Transverse colon (tissue), 4 donors: Measurements from ENCODE around the gene CHRDL1. TPM values are rescaled to one million over a fixed set of nuclear protein-coding genes. Genes with fewer than 3 reads are reported as not detected.

ENCODE experiments used
- DNase-seq: peaks from one replicate; pipeline ENCODE4 v3.0.0-alpha.2; 2019
- H3K27ac ChIP-seq, 4 donors: fragments of 200-600 bp; sonication (generic); 2 replicates each; pipeline ENCODE4 v1.5.1; 2016 to 2018; ENCODE audit warnings: inconsistent platforms in 4 of 4
- H3K27me3 ChIP-seq: fragments of 200-600 bp; sonication (generic); 2 replicates; pipeline ENCODE4 v1.5.1; 2017; ENCODE audit warnings: inconsistent platforms
- H3K36me3 ChIP-seq, 4 donors: fragments of 200-600 bp; sonication (generic); 2 replicates each; pipeline ENCODE4 v1.5.1; 2017 to 2019; ENCODE audit warnings: inconsistent platforms in 4 of 4
- H3K4me1 ChIP-seq, 4 donors: fragments of 200-600 bp; sonication (generic); 2 replicates each; pipeline ENCODE4 v1.5.1; 2017 to 2020; ENCODE audit warnings: inconsistent platforms in 4 of 4
- H3K4me3 ChIP-seq, 4 donors: fragments of 200-600 bp; sonication (generic); 1 replicate in 1 of 4; 2 replicates in 3 of 4; pipeline versions ENCODE4 v1.5.1 to v1.6.1; 2017 to 2019; ENCODE audit warnings: inconsistent platforms in 4 of 4
- H3K9me3 ChIP-seq, 2 donors: fragments of 200-600 bp; sonication (generic); 2 replicates each; pipeline ENCODE4 v1.5.1; 2017 to 2019; ENCODE audit warnings: inconsistent platforms in 2 of 2
- CTCF ChIP-seq, 5 experiments: fragments of 200-600 bp in 3 of 5; fragments of 450-650 bp in 2 of 5; sonication (generic) in 3 of 5; IDR thresholded peaks; 1 replicate in 2 of 5; 2 replicates in 3 of 5; pipeline ENCODE4 v1.5.1; 2016 to 2017; ENCODE audit warnings: antibody characterized with exemption in 5 of 5, inconsistent platforms in 3 of 5, mild to moderate bottlenecking in 2 of 5, moderate library complexity in 1 of 5
- EP300 ChIP-seq: sonication (generic); formaldehyde crosslinking; IDR thresholded peaks from one replicate; pipeline ENCODE4 v1.6.1; 2017; ENCODE audit warnings: antibody characterized with exemption, low read depth
- POLR2A ChIP-seq: fragments of 450-650 bp; IDR thresholded peaks from one replicate; pipeline ENCODE4 v1.6.1; 2016; ENCODE audit warnings: antibody characterized with exemption, mild to moderate bottlenecking, moderate library complexity
- POLR2AphosphoS5 ChIP-seq, 3 donors: sonication (generic); formaldehyde crosslinking; IDR thresholded peaks; one replicate each; pipeline ENCODE4 v1.6.1; 2016; ENCODE audit warnings: antibody characterized with exemption in 3 of 3
- WGBS, 2 donors: methylation state at CpG; one replicate each; pipeline ENCODE4 v1.1.5; 2018; ENCODE audit warnings: low coverage in 1 of 2; 5-methylcytosine and 5-hydroxymethylcytosine counted together
- in situ Hi-C, 4 donors: fragments of 200-750 bp; cut with MboI; loops; one replicate each; pipeline versions ENCODE4 v1.15.0 to v1.15.1; 2017; ENCODE audit warnings: low sequenced_read_pairs in 3 of 4, low pct_ligation_motif_present in 1 of 4, low pct_unique_long_range_greater_than_20kb in 1 of 4
- intact Hi-C: fragments of 100-400 bp; cut with DNase I; formaldehyde crosslinking; loops from one replicate; pipeline ENCODE4 v1.15.1; 2023; ENCODE audit warnings: low total_unique reads
- total RNA-seq, 4 donors: library from RNA; depleted of rRNA; stranded (reverse); fragments of >200 nt; gene quantifications; one replicate each; pipeline ENCODE4 v1.1.0, GENCODE V29; 2016

The CHRDL1 gene
- total RNA-seq, 4 donors from 2014 or later = 13.5 to 46.4 (median 16.5) TPM

- in situ Hi-C loops = no loop called here
- TF ChIP-seq EP300 (no peak), CTCF (IDR thresholded peaks at IDR 0.05) (no peak), POLR2AphosphoS5 (IDR thresholded peaks at IDR 0.05) (no peak), POLR2A (no peak)
- H3K36me3 ChIP-seq = no peaks in the 10 kb centered on the region
- H3K9me3 ChIP-seq = no peaks in the 10 kb centered on the region
- no peak overlapping the region for H3K4me3 ChIP-seq
- no peak for DNase-seq
- intact Hi-C loops = no loop called here
- no peaks in the 10 kb centered on the region for H3K4me1 ChIP-seq
- H3K27ac ChIP-seq = no peak overlapping the region
- 70 to 80% methylated on average over 1 to 3 of the region's 3 CpGs for WGBS, 2 donors
- no peaks in the 10 kb centered on the region for H3K27me3 ChIP-seq
Observed at GRCh38 chrX:110803506-110803905, 7.9 kb upstream of the CHRDL1 start.

- Histone ChIP-seq H3K27ac (peak overlapping the region in 2 of 4 donors; percentile 57 to 58), H3K36me3 (no peaks in the 10 kb centered on the region), H3K27me3 (peaks cover 7% of the 10 kb centered on the region), H3K4me1 (no peaks in the 10 kb centered on the region), H3K4me3 (peak overlapping the region in 2 of 4 donors; percentile 22 to 34), H3K9me3 (no peaks in the 10 kb centered on the region)
- WGBS, 2 donors = 48% methylated on average over 5 of the region's 5 CpGs; no CpG with 5 or more reads in 1 of the 2 donors
- TF ChIP-seq CTCF (IDR thresholded peaks at IDR 0.05) (no peak), POLR2A (no peak), POLR2AphosphoS5 (IDR thresholded peaks at IDR 0.05) (no peak), EP300 (no peak)
- DNase-seq = no peak
- in situ Hi-C loops = loop anchor here in 1 of 4 donors (25.0 kb wide), 1 partner anchor 109 kb away; no protein-coding TSS in a partner anchor
- intact Hi-C loops = no loop called here
Observed at GRCh38 chrX:110796407-110796697, 735 bp upstream of the CHRDL1 start.

GRCh38 chrX:110794601-110795000 lies 1.0 kb downstream of the CHRDL1 start:
- intact Hi-C loops (no loop called here), in situ Hi-C loops (loop anchor here in 1 of 4 donors (25.0 kb wide), 1 partner anchor 107 kb away; no protein-coding TSS in a partner anchor)
- Histone ChIP-seq H3K27me3 (peaks cover 7% of the 10 kb centered on the region), H3K4me3 (no peak overlapping the region), H3K27ac (peak overlapping the region in 1 of 4 donors; percentile 58), H3K36me3 (no peaks in the 10 kb centered on the region), H3K4me1 (no peaks in the 10 kb centered on the region), H3K9me3 (no peaks in the 10 kb centered on the region)
- no peak for TF ChIP-seq POLR2AphosphoS5 (IDR thresholded peaks at IDR 0.05)
- TF ChIP-seq EP300 = no peak
- no peak for TF ChIP-seq POLR2A
- no peak for TF ChIP-seq CTCF (IDR thresholded peaks at IDR 0.05)
- DNase-seq = no peak
- 59% methylated on average over 3 of the region's 3 CpGs; no CpG with 5 or more reads in 1 of the 2 donors for WGBS, 2 donors

GRCh38 chrX:110791071-110791470 lies 4.5 kb downstream of the CHRDL1 start:
- Histone ChIP-seq H3K27ac (no peak overlapping the region), H3K36me3 (no peaks in the 10 kb centered on the region), H3K4me3 (no peak overlapping the region), H3K27me3 (peaks cover 7% of the 10 kb centered on the region), H3K9me3 (no peaks in the 10 kb centered on the region), H3K4me1 (no peaks in the 10 kb centered on the region)
- WGBS, 2 donors = 60% methylated on average over 5 of the region's 5 CpGs; no CpG with 5 or more reads in 1 of the 2 donors
- in situ Hi-C loops (loop anchor here in 1 of 4 donors (25.0 kb wide), 1 partner anchor 104 kb away; no protein-coding TSS in a partner anchor), intact Hi-C loops (no loop called here)
- no peak for DNase-seq
- TF ChIP-seq POLR2A (no peak), POLR2AphosphoS5 (IDR thresholded peaks at IDR 0.05) (no peak), EP300 (no peak), CTCF (IDR thresholded peaks at IDR 0.05) (no peak)
